ENCODE results near the gene EIF2S2.

DNA sequence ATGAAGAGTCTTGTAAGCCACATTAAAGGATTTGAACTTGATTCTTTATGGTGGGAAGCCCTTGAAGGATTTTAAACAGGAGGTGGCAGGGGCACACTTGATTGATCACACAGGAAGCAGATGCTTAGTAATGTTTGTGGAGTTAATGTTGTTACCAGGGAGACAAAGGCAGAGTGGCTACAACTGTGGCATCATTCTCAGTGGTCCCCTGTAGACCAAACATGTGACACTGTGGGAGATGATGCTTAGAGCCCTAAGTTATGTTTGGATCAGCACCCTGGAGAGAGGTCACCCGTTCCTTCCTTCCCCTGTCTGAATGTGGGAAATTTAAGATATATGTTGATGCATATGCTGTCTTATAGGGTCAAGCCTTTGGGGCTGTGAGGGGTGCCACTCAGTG is 53.2 kb downstream of the EIF2S2 start:
- TF ChIP-seq, protein P1, sequence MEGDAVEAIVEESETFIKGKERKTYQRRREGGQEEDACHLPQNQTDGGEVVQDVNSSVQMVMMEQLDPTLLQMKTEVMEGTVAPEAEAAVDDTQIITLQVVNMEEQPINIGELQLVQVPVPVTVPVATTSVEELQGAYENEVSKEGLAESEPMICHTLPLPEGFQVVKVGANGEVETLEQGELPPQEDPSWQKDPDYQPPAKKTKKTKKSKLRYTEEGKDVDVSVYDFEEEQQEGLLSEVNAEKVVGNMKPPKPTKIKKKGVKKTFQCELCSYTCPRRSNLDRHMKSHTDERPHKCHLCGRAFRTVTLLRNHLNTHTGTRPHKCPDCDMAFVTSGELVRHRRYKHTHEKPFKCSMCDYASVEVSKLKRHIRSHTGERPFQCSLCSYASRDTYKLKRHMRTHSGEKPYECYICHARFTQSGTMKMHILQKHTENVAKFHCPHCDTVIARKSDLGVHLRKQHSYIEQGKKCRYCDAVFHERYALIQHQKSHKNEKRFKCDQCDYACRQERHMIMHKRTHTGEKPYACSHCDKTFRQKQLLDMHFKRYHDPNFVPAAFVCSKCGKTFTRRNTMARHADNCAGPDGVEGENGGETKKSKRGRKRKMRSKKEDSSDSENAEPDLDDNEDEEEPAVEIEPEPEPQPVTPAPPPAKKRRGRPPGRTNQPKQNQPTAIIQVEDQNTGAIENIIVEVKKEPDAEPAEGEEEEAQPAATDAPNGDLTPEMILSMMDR (conservative IDR thresholded peaks at IDR 0.05; ENCODE audit: low read depth, low read length): no peak
- TF ChIP-seq EZH2 (IDR thresholded peaks at IDR 0.05; ENCODE audit: borderline replicate concordance, low read depth, low read length, poor library complexity, severe bottlenecking): no peak
